Large intestine (tissue), 12 donors: Measurements from ENCODE around the gene CCDC51. TPM values are rescaled to one million over a fixed set of nuclear protein-coding genes. Genes with fewer than 3 reads are reported as not detected.
"Not testable (repeated sequence)": the region's sequence is repeated elsewhere in the genome, so short reads cannot be mapped to it uniquely, and the experiment has no call there.

ENCODE experiments used
- DNase-seq, 2 donors: peaks; one replicate each; pipeline versions ENCODE4 v3.0.0 to v3.0.0-alpha.2; 2013
- H3K27ac ChIP-seq: one replicate; pipeline ENCODE4 v1.5.1; 2013; ENCODE audit warnings: low read length
- H3K27me3 ChIP-seq: 2 replicates; pipeline ENCODE4 v1.6.1; 2013; ENCODE audit warnings: low read length; ENCODE audit not compliant: control insufficient read depth, insufficient read depth
- H3K36me3 ChIP-seq: 2 replicates; pipeline ENCODE4 v1.6.1; 2013; ENCODE audit warnings: low read length; ENCODE audit not compliant: control insufficient read depth, insufficient read depth
- H3K4me1 ChIP-seq: one replicate; pipeline ENCODE4 v1.6.1; 2013; ENCODE audit warnings: low read length; ENCODE audit not compliant: control insufficient read depth, insufficient read depth
- H3K4me3 ChIP-seq: one replicate; pipeline ENCODE4 v1.5.1; 2013; ENCODE audit warnings: low read length
- H3K9me3 ChIP-seq: one replicate; pipeline ENCODE4 v1.6.1; 2013; ENCODE audit warnings: mild to moderate bottlenecking, low read depth, low read length, moderate library complexity; ENCODE audit not compliant: control insufficient read depth
- WGBS: methylation state at CpG from one replicate; pipeline ENCODE4 v1.1.5; 2013; ENCODE audit warnings: low lambda C conversion rate; ENCODE audit not compliant: insufficient coverage; 5-methylcytosine and 5-hydroxymethylcytosine counted together
- long read RNA-seq, 11 donors: transcript quantifications; one replicate each; lab custom pipeline, GENCODE V29; 2026
- polyA plus RNA-seq: library from polyadenylated mRNA; unstranded; fragments of 120-200 nt; gene quantifications from one replicate; pipeline ENCODE4 v1.2.1, GENCODE V29; 2013

Gene CCDC51
- 19.0 TPM for polyA plus RNA-seq
- long read RNA-seq, donor 1, partial matches to known transcripts, result 0 of 3 reads
- long read RNA-seq, donor 1, other reads (novel, unspliced or antisense), result 0 of 3 reads
- long read RNA-seq, donor 2, partial matches to known transcripts, result 7 of 10 reads
- long read RNA-seq, donor 2, other reads (novel, unspliced or antisense), result 0 of 10 reads
- long read RNA-seq, donor 3, result 0 reads
- long read RNA-seq, donor 4, result 0 reads
- long read RNA-seq, donor 5, partial matches to known transcripts, result 97 of 484 reads
- long read RNA-seq, donor 5, other reads (novel, unspliced or antisense), result 383 of 484 reads
- long read RNA-seq, donor 6, partial matches to known transcripts, result 5 of 6 reads
- long read RNA-seq, donor 6, other reads (novel, unspliced or antisense), result 0 of 6 reads
- long read RNA-seq, donor 7, partial matches to known transcripts, result 0 of 1 reads
- long read RNA-seq, donor 7, other reads (novel, unspliced or antisense), result 0 of 1 reads
- long read RNA-seq, donor 8, partial matches to known transcripts, result 5 of 9 reads
- long read RNA-seq, donor 8, other reads (novel, unspliced or antisense), result 0 of 9 reads
- long read RNA-seq, donor 9, partial matches to known transcripts, result 0 of 6 reads
- long read RNA-seq, donor 9, other reads (novel, unspliced or antisense), result 0 of 6 reads
- long read RNA-seq, donor 10, partial matches to known transcripts, result 12 of 19 reads
- long read RNA-seq, donor 10, other reads (novel, unspliced or antisense), result 0 of 19 reads
- long read RNA-seq, donor 11, partial matches to known transcripts, result 0 of 3 reads
- long read RNA-seq, donor 11, other reads (novel, unspliced or antisense), result 0 of 3 reads

GRCh38 chr3:48439820-48440589, at the start of gene CCDC51, which contains the start of gene TMA7:
Gene CCDC51, minus strand, starts transcription at chr3:48440119. Its CDS starts 4,991 bp downstream, at chr3:48435128.
Gene TMA7, plus strand, starts transcription at chr3:48440257. Its CDS starts 40 bp downstream, at chr3:48440297.
- Histone ChIP-seq H3K9me3 (no peaks in the 10 kb centered on the region), H3K27ac (peak within 1 kb of the TSS; percentile 89), H3K27me3 (no peaks in the 10 kb centered on the region), H3K4me1 (peaks cover 24% of the 10 kb centered on the region), H3K36me3 (peaks cover 23% of the 10 kb centered on the region), H3K4me3 (peak within 1 kb of the TSS; percentile 90)
- peak; percentile 97 to 98 for DNase-seq
- 0% methylated on average over 1 of the region's 54 CpGs for WGBS

- WGBS, result 100% methylated on average over 1 of the region's 5 CpGs
- no peaks in the 10 kb centered on the region for H3K27me3 ChIP-seq
- no peaks in the 10 kb centered on the region for H3K4me1 ChIP-seq
- no peak for DNase-seq
- no peaks in the 10 kb centered on the region for H3K36me3 ChIP-seq
- H3K4me3 ChIP-seq, result no peak overlapping the region
- no peak overlapping the region for H3K27ac ChIP-seq
- no peaks in the 10 kb centered on the region for H3K9me3 ChIP-seq
These were observed 47.0 kb upstream of the CCDC51 start for GRCh38 chr3:48486952-48487351.

- not testable (repeated sequence) for DNase-seq, H3K4me1 ChIP-seq, H3K9me3 ChIP-seq, H3K36me3 ChIP-seq, H3K27me3 ChIP-seq, H3K4me3 ChIP-seq, H3K27ac ChIP-seq
- WGBS, result no CpG with 5 or more reads among the region's 6 CpGs
These were observed 42.9 kb upstream of the CCDC51 start for GRCh38 chr3:48482822-48483221.

- H3K27me3 ChIP-seq, H3K27ac ChIP-seq, H3K4me1 ChIP-seq, DNase-seq, H3K4me3 ChIP-seq, H3K9me3 ChIP-seq, H3K36me3 ChIP-seq: not testable (repeated sequence)
- WGBS, result no CpG with 5 or more reads among the region's 11 CpGs
These were observed 41.0 kb upstream of the CCDC51 start for GRCh38 chr3:48480891-48481290.

- Histone ChIP-seq H3K9me3 (no peaks in the 10 kb centered on the region), H3K27ac (no peak overlapping the region), H3K4me3 (no peak overlapping the region), H3K4me1 (peaks cover 11% of the 10 kb centered on the region), H3K36me3 (peaks cover 10% of the 10 kb centered on the region), H3K27me3 (no peaks in the 10 kb centered on the region)
- WGBS, result no CpG with 5 or more reads among the region's 19 CpGs
- no peak for DNase-seq
These were observed 39.0 kb upstream of the CCDC51 start for GRCh38 chr3:48478626-48479555.

- Histone ChIP-seq H3K4me3 (no peak overlapping the region), H3K36me3 (peaks cover 10% of the 10 kb centered on the region), H3K27me3 (no peaks in the 10 kb centered on the region), H3K27ac (no peak overlapping the region), H3K4me1 (peaks cover 19% of the 10 kb centered on the region), H3K9me3 (no peaks in the 10 kb centered on the region)
- WGBS, result no CpG with 5 or more reads among the region's 9 CpGs
- DNase-seq, result no peak
These were observed 38.1 kb upstream of the CCDC51 start for GRCh38 chr3:48477959-48478520.

- H3K4me3 ChIP-seq, result no peak overlapping the region
- H3K4me1 ChIP-seq, result peaks cover 23% of the 10 kb centered on the region
- no CpG with 5 or more reads among the region's 9 CpGs for WGBS
- peaks cover 10% of the 10 kb centered on the region for H3K36me3 ChIP-seq
- H3K9me3 ChIP-seq, result no peaks in the 10 kb centered on the region
- H3K27me3 ChIP-seq, result no peaks in the 10 kb centered on the region
- no peak for DNase-seq
- no peak overlapping the region for H3K27ac ChIP-seq
These were observed 36.6 kb upstream of the CCDC51 start for GRCh38 chr3:48476426-48477053.

GRCh38 chr3:48475188-48475587, 35.3 kb upstream of the CCDC51 start:
- Histone ChIP-seq H3K27ac (peak overlapping the region; percentile 95), H3K4me1 (peaks cover 35% of the 10 kb centered on the region), H3K27me3 (no peaks in the 10 kb centered on the region), H3K4me3 (no peak overlapping the region), H3K36me3 (peaks cover 11% of the 10 kb centered on the region), H3K9me3 (no peaks in the 10 kb centered on the region)
- no CpG with 5 or more reads among the region's 11 CpGs for WGBS
- no peak for DNase-seq

GRCh38 chr3:48474619-48475018, 34.7 kb upstream of the CCDC51 start:
- 80% methylated on average over 1 of the region's 4 CpGs for WGBS
- DNase-seq, result peak; percentile 58 to 75
- peak overlapping the region; percentile 95 for H3K27ac ChIP-seq

More at GRCh38 chr3:48474619-48475018, 34.7 kb upstream of the CCDC51 start:
- Histone ChIP-seq H3K9me3 (no peaks in the 10 kb centered on the region), H3K4me3 (no peak overlapping the region), H3K27me3 (no peaks in the 10 kb centered on the region), H3K36me3 (peaks cover 15% of the 10 kb centered on the region), H3K4me1 (peaks cover 40% of the 10 kb centered on the region)
